GM19463 (cell line): Measurements from ENCODE around the gene KCNJ9.
"Not testable (repeated sequence)": the region's sequence is repeated elsewhere in the genome, so short reads cannot be mapped to it uniquely, and the experiment has no call there.

ENCODE experiments used
- ATAC-seq: cut with Tn5 transposase; IDR thresholded peaks from one replicate; pipeline ENCODE4 v1.9.1; 2021; ENCODE audit warnings: mild to moderate bottlenecking, moderate library complexity; ENCODE audit not compliant: unreplicated experiment

Gene KCNJ9

GRCh38 chr1:160101717-160102522 lies 20.6 kb downstream of the KCNJ9 start:
- ATAC-seq = no peak

- no peak for ATAC-seq
Observed at GRCh38 chr1:160103658-160104408, 22.5 kb downstream of the KCNJ9 start.

GRCh38 chr1:160104486-160104885 lies 23.1 kb downstream of the KCNJ9 start:
- no peak for ATAC-seq

- no peak for ATAC-seq
Observed at GRCh38 chr1:160105155-160105554, 23.8 kb downstream of the KCNJ9 start.

GRCh38 chr1:160107512-160107911 lies 26.2 kb downstream of the KCNJ9 start:
- ATAC-seq = no peak

- ATAC-seq = no peak
Observed at GRCh38 chr1:160108888-160109662, 27.7 kb downstream of the KCNJ9 start.

GRCh38 chr1:160109686-160110085 lies 28.3 kb downstream of the KCNJ9 start:
- ATAC-seq = no peak

- not testable (repeated sequence) for ATAC-seq
Observed at GRCh38 chr1:160111462-160111861, 30.1 kb downstream of the KCNJ9 start.

- ATAC-seq = no peak
Observed at GRCh38 chr1:160112357-160112756, 31.0 kb downstream of the KCNJ9 start.

GRCh38 chr1:160113407-160113806 lies 32.1 kb downstream of the KCNJ9 start:
- ATAC-seq = no peak

- ATAC-seq = no peak
Observed at GRCh38 chr1:160114085-160114484, 32.7 kb downstream of the KCNJ9 start.

- no peak for ATAC-seq
Observed at GRCh38 chr1:160115545-160116282, 34.4 kb downstream of the KCNJ9 start, which contains the start of gene ATP1A2. TSS of gene ATP1A2 (plus strand) at chr1:160115759. CDS start at chr1:160115862, 103 bp downstream.

- ATAC-seq = no peak
Observed at GRCh38 chr1:160116283-160117147, 35.2 kb downstream of the KCNJ9 start.

- ATAC-seq = no peak
Observed at GRCh38 chr1:160117300-160117699, 36.0 kb downstream of the KCNJ9 start.

GRCh38 chr1:160117709-160118183 lies 36.4 kb downstream of the KCNJ9 start:
- no peak for ATAC-seq

- ATAC-seq = no peak
Observed at GRCh38 chr1:160118928-160119327, 37.6 kb downstream of the KCNJ9 start.

- ATAC-seq = no peak
Observed at GRCh38 chr1:160120797-160121196, 39.5 kb downstream of the KCNJ9 start.

- no peak for ATAC-seq
Observed at GRCh38 chr1:160121388-160121787, 40.0 kb downstream of the KCNJ9 start.

GRCh38 chr1:160122978-160123495 lies 41.7 kb downstream of the KCNJ9 start:
- ATAC-seq = no peak
